ENCODE results near the gene SEC63.

DNA sequence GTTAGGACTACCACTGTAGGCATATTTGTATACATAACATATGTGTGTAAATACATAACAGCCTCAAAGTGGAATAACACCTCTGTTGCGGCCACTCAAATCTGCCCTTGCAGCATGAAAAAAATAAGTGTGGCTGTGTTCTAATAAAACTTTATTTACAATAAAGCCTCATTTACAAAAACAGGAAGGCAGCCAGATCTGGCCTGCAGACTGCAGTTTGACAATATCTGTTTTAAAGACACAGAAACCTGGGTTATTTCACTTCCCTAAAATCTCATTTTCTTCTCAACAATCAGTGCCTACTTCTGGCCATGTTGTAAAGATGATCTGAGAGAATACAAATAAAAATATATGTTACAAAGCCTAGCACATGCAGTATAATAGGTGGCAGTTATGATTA, 80.0 kb downstream of the SEC63 start:
- TF ChIP-seq, protein P1, sequence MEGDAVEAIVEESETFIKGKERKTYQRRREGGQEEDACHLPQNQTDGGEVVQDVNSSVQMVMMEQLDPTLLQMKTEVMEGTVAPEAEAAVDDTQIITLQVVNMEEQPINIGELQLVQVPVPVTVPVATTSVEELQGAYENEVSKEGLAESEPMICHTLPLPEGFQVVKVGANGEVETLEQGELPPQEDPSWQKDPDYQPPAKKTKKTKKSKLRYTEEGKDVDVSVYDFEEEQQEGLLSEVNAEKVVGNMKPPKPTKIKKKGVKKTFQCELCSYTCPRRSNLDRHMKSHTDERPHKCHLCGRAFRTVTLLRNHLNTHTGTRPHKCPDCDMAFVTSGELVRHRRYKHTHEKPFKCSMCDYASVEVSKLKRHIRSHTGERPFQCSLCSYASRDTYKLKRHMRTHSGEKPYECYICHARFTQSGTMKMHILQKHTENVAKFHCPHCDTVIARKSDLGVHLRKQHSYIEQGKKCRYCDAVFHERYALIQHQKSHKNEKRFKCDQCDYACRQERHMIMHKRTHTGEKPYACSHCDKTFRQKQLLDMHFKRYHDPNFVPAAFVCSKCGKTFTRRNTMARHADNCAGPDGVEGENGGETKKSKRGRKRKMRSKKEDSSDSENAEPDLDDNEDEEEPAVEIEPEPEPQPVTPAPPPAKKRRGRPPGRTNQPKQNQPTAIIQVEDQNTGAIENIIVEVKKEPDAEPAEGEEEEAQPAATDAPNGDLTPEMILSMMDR (IDR thresholded peaks at IDR 0.05), result no peak
- TF ChIP-seq GABPA (IDR thresholded peaks at IDR 0.05; ENCODE audit: low read depth) (no peak), POLR2AphosphoS5 (IDR thresholded peaks at IDR 0.05; ENCODE audit: low read depth, low read length) (no peak), EP300 (IDR thresholded peaks at IDR 0.05; ENCODE audit: borderline replicate concordance in 1 of 2, low read depth in 1 of 2, low read length in 1 of 2) (no peak), SMC3 (IDR thresholded peaks at IDR 0.05; ENCODE audit: low read depth, low read length) (no peak), JUND (IDR thresholded peaks at IDR 0.05) (no peak), TEAD4 (IDR thresholded peaks at IDR 0.05; ENCODE audit: borderline replicate concordance, insufficient read depth) (no peak), EZH2phosphoT487 (IDR thresholded peaks at IDR 0.05; ENCODE audit: borderline replicate concordance, low read depth) (no peak), RAD21 (IDR thresholded peaks at IDR 0.05; ENCODE audit: low read length) (no peak), CHD2 (IDR thresholded peaks at IDR 0.05; ENCODE audit: low read length, partially characterized antibody) (no peak)
- TF ChIP-seq, protein P2, sequence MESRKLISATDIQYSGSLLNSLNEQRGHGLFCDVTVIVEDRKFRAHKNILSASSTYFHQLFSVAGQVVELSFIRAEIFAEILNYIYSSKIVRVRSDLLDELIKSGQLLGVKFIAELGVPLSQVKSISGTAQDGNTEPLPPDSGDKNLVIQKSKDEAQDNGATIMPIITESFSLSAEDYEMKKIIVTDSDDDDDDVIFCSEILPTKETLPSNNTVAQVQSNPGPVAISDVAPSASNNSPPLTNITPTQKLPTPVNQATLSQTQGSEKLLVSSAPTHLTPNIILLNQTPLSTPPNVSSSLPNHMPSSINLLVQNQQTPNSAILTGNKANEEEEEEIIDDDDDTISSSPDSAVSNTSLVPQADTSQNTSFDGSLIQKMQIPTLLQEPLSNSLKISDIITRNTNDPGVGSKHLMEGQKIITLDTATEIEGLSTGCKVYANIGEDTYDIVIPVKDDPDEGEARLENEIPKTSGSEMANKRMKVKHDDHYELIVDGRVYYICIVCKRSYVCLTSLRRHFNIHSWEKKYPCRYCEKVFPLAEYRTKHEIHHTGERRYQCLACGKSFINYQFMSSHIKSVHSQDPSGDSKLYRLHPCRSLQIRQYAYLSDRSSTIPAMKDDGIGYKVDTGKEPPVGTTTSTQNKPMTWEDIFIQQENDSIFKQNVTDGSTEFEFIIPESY (IDR thresholded peaks at IDR 0.05; ENCODE audit: borderline replicate concordance, low read depth), result no peak
- TF ChIP-seq, protein P3, sequence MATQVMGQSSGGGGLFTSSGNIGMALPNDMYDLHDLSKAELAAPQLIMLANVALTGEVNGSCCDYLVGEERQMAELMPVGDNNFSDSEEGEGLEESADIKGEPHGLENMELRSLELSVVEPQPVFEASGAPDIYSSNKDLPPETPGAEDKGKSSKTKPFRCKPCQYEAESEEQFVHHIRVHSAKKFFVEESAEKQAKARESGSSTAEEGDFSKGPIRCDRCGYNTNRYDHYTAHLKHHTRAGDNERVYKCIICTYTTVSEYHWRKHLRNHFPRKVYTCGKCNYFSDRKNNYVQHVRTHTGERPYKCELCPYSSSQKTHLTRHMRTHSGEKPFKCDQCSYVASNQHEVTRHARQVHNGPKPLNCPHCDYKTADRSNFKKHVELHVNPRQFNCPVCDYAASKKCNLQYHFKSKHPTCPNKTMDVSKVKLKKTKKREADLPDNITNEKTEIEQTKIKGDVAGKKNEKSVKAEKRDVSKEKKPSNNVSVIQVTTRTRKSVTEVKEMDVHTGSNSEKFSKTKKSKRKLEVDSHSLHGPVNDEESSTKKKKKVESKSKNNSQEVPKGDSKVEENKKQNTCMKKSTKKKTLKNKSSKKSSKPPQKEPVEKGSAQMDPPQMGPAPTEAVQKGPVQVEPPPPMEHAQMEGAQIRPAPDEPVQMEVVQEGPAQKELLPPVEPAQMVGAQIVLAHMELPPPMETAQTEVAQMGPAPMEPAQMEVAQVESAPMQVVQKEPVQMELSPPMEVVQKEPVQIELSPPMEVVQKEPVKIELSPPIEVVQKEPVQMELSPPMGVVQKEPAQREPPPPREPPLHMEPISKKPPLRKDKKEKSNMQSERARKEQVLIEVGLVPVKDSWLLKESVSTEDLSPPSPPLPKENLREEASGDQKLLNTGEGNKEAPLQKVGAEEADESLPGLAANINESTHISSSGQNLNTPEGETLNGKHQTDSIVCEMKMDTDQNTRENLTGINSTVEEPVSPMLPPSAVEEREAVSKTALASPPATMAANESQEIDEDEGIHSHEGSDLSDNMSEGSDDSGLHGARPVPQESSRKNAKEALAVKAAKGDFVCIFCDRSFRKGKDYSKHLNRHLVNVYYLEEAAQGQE (IDR thresholded peaks at IDR 0.05; ENCODE audit: low read depth, low read length), result no peak
- TF ChIP-seq, protein P4, sequence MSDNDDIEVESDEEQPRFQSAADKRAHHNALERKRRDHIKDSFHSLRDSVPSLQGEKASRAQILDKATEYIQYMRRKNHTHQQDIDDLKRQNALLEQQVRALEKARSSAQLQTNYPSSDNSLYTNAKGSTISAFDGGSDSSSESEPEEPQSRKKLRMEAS (IDR thresholded peaks at IDR 0.05; ENCODE audit: low read depth), result no peak

Data from SK-N-SH (cell line).